PFSK-1 (cell line): ENCODE results near the gene MBD4.

Experiments
- FOXP2 ChIP-seq: optimal IDR thresholded peaks from 2 replicates; pipeline ENCODE3; 2011; ENCODE audit warnings: borderline replicate concordance, control low read depth, inconsistent platforms; ENCODE audit not compliant: insufficient read depth; ENCODE audit errors: extremely low read length, extremely low read depth
- POLR2AphosphoS5 ChIP-seq: IDR thresholded peaks from 2 replicates; pipeline ENCODE4 v1.6.1; 2012; ENCODE audit warnings: low read depth, mild to moderate bottlenecking, control low read depth, low read length, moderate library complexity
- REST ChIP-seq, 2 experiments: IDR thresholded peaks; 2 replicates each; pipeline versions ENCODE4 v1.6.1 to v1.8.0; 2011 to 2012; ENCODE audit warnings: low read depth in 2 of 2, low read length in 2 of 2, control low read depth in 1 of 2, inconsistent platforms in 1 of 2, mild to moderate bottlenecking in 1 of 2, moderate library complexity in 1 of 2; ENCODE audit not compliant: insufficient read depth in 1 of 2
- SIN3A ChIP-seq: IDR thresholded peaks from 2 replicates; pipeline ENCODE4 v1.6.1; 2012; ENCODE audit warnings: mild to moderate bottlenecking, low read length, moderate library complexity, borderline replicate concordance; ENCODE audit not compliant: insufficient read depth
- TAF1 ChIP-seq: IDR thresholded peaks from 2 replicates; pipeline ENCODE4 v1.6.1; 2012; ENCODE audit warnings: low read length, control low read depth, borderline replicate concordance; ENCODE audit not compliant: insufficient read depth

MBD4 gene

GRCh38 chr3:129474984-129475804 is 35.4 kb upstream of the MBD4 start:
- TF ChIP-seq POLR2AphosphoS5 (no peak), REST (IDR thresholded peaks at IDR 0.05; ENCODE audit: insufficient read depth in 1 of 2, low read depth in 2 of 2, low read length in 2 of 2) (no peak), SIN3A (no peak), FOXP2 (no peak), TAF1 (no peak)

GRCh38 chr3:129473769-129474152 is 34.0 kb upstream of the MBD4 start:
- TF ChIP-seq FOXP2, result no peak
- TF ChIP-seq SIN3A, result no peak
- TF ChIP-seq POLR2AphosphoS5, result no peak
- TF ChIP-seq REST (IDR thresholded peaks at IDR 0.05; ENCODE audit: insufficient read depth in 1 of 2, low read depth in 2 of 2, low read length in 2 of 2), result no peak
- TF ChIP-seq TAF1, result no peak

GRCh38 chr3:129473067-129473768 is 33.5 kb upstream of the MBD4 start:
- TF ChIP-seq TAF1 (no peak), FOXP2 (no peak), POLR2AphosphoS5 (no peak), SIN3A (no peak), REST (IDR thresholded peaks at IDR 0.05; ENCODE audit: insufficient read depth in 1 of 2, low read depth in 2 of 2, low read length in 2 of 2) (no peak)

GRCh38 chr3:129470861-129471260 is 31.1 kb upstream of the MBD4 start:
- no peak for TF ChIP-seq TAF1
- no peak for TF ChIP-seq SIN3A
- no peak for TF ChIP-seq POLR2AphosphoS5
- TF ChIP-seq FOXP2, result no peak
- TF ChIP-seq REST (IDR thresholded peaks at IDR 0.05; ENCODE audit: insufficient read depth in 1 of 2, low read depth in 2 of 2, low read length in 2 of 2), result no peak

- TF ChIP-seq SIN3A (no peak), FOXP2 (no peak), REST (IDR thresholded peaks at IDR 0.05; ENCODE audit: insufficient read depth in 1 of 2, low read depth in 2 of 2, low read length in 2 of 2) (no peak), TAF1 (no peak), POLR2AphosphoS5 (no peak)
Observed at GRCh38 chr3:129469026-129469425, 29.3 kb upstream of the MBD4 start.
